Measurements from ENCODE around the gene EHMT1.
"Not testable (repeated sequence)": the region's sequence is repeated elsewhere in the genome, so short reads cannot be mapped to it uniquely, and the experiment has no call there.

EHMT1 gene

DNA sequence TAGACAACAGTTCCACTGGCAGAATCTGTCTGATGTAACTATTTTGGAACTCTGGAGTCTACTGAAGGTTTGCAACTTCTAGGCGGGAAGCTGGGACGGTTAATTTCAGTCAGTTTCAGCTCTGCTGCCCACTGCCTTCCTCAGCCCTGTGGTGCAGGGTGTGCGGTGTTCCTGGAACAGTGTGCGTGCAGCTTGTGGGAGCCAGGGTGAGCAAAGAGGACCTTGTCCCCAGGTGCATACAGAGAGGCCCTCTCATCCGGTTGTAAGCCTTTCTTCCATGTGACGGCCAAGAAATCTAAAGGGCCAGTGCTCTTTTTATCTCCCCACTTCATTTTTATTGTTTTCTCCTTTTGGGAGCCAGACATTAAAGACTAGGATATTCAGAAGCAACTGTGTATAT is 114.6 kb downstream of the EHMT1 start:
- Histone ChIP-seq H3K4me1 (ENCODE audit: control insufficient read depth, insufficient read depth, low read length, poor library complexity, severe bottlenecking) (no peaks in the 10 kb centered on the region), H3K4me3 (ENCODE audit: insufficient read depth, low read depth, low read length, poor library complexity, severe bottlenecking) (no peak overlapping the region), H3K36me3 (ENCODE audit: control insufficient read depth, insufficient read depth, low read length) (peaks cover 42% of the 10 kb centered on the region), H3K9me3 (ENCODE audit: control insufficient read depth, low read length) (no peaks in the 10 kb centered on the region), H3K27ac (ENCODE audit: insufficient read depth, low read length, poor library complexity, severe bottlenecking) (no peak overlapping the region), H3K27me3 (replicated peaks; ENCODE audit: control insufficient read depth, insufficient read depth, low read length, poor library complexity, severe bottlenecking) (no peaks in the 10 kb centered on the region)
- no peak for DNase-seq

- Histone ChIP-seq H3K36me3 (ENCODE audit: control insufficient read depth, insufficient read depth, low read length) (peaks cover 35% of the 10 kb centered on the region), H3K4me1 (ENCODE audit: control insufficient read depth, insufficient read depth, low read length, poor library complexity, severe bottlenecking) (no peaks in the 10 kb centered on the region), H3K9me3 (ENCODE audit: control insufficient read depth, low read length) (no peaks in the 10 kb centered on the region), H3K4me3 (ENCODE audit: insufficient read depth, low read depth, low read length, poor library complexity, severe bottlenecking) (no peak overlapping the region), H3K27ac (ENCODE audit: insufficient read depth, low read length, poor library complexity, severe bottlenecking) (no peak overlapping the region), H3K27me3 (replicated peaks; ENCODE audit: control insufficient read depth, insufficient read depth, low read length, poor library complexity, severe bottlenecking) (no peaks in the 10 kb centered on the region)
- DNase-seq: no peak
These were observed 115.4 kb downstream of the EHMT1 start for GRCh38 chr9:137734181-137734580.

GRCh38 chr9:137738182-137738696 is 119.4 kb downstream of the EHMT1 start:
- not testable (repeated sequence) for DNase-seq; H3K4me1 ChIP-seq (ENCODE audit: control insufficient read depth, insufficient read depth, low read length, poor library complexity, severe bottlenecking); H3K27me3 ChIP-seq (replicated peaks; ENCODE audit: control insufficient read depth, insufficient read depth, low read length, poor library complexity, severe bottlenecking); H3K4me3 ChIP-seq (ENCODE audit: insufficient read depth, low read depth, low read length, poor library complexity, severe bottlenecking); H3K27ac ChIP-seq (ENCODE audit: insufficient read depth, low read length, poor library complexity, severe bottlenecking); H3K9me3 ChIP-seq (ENCODE audit: control insufficient read depth, low read length)
- peaks cover 14% of the 10 kb centered on the region for H3K36me3 ChIP-seq (ENCODE audit: control insufficient read depth, insufficient read depth, low read length)

GRCh38 chr9:137738703-137739102 is 119.9 kb downstream of the EHMT1 start:
- H3K4me3 ChIP-seq (ENCODE audit: insufficient read depth, low read depth, low read length, poor library complexity, severe bottlenecking): no peak overlapping the region
- no peak overlapping the region for H3K27ac ChIP-seq (ENCODE audit: insufficient read depth, low read length, poor library complexity, severe bottlenecking)
- H3K36me3 ChIP-seq (ENCODE audit: control insufficient read depth, insufficient read depth, low read length): peaks cover 13% of the 10 kb centered on the region
- no peak for DNase-seq
- no peaks in the 10 kb centered on the region for H3K9me3 ChIP-seq (ENCODE audit: control insufficient read depth, low read length)
- no peaks in the 10 kb centered on the region for H3K4me1 ChIP-seq (ENCODE audit: control insufficient read depth, insufficient read depth, low read length, poor library complexity, severe bottlenecking)
- no peaks in the 10 kb centered on the region for H3K27me3 ChIP-seq (replicated peaks; ENCODE audit: control insufficient read depth, insufficient read depth, low read length, poor library complexity, severe bottlenecking)

- no peaks in the 10 kb centered on the region for H3K27me3 ChIP-seq (replicated peaks; ENCODE audit: control insufficient read depth, insufficient read depth, low read length, poor library complexity, severe bottlenecking)
- H3K36me3 ChIP-seq (ENCODE audit: control insufficient read depth, insufficient read depth, low read length): peaks cover 20% of the 10 kb centered on the region
- H3K9me3 ChIP-seq (ENCODE audit: control insufficient read depth, low read length): no peaks in the 10 kb centered on the region
- no peak overlapping the region for H3K4me3 ChIP-seq (ENCODE audit: insufficient read depth, low read depth, low read length, poor library complexity, severe bottlenecking)
- DNase-seq: no peak
- H3K4me1 ChIP-seq (ENCODE audit: control insufficient read depth, insufficient read depth, low read length, poor library complexity, severe bottlenecking): no peaks in the 10 kb centered on the region
- H3K27ac ChIP-seq (ENCODE audit: insufficient read depth, low read length, poor library complexity, severe bottlenecking): no peak overlapping the region
These were observed 120.8 kb downstream of the EHMT1 start for GRCh38 chr9:137739371-137740309.

DNA sequence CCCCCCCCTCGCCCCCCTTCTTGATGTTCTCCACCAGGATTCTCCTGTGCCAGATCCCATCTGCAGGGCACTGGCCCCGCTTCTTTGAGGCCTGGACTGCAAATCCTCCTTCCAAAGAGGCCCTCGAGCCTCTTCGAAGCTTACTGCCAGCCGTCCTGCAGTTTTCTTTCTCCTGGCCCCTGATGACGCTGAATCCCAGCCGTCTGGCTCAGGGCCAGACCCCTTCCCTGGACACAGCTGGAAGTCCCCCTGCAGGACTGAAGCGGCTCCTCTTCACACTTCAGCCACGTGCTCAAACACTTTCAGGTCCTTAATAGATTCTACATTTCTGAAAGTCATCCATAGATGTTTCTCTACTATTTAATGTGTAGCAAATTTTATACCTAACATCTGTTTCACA is 121.5 kb downstream of the EHMT1 start:
- no peaks in the 10 kb centered on the region for H3K9me3 ChIP-seq (ENCODE audit: control insufficient read depth, low read length)
- H3K27me3 ChIP-seq (replicated peaks; ENCODE audit: control insufficient read depth, insufficient read depth, low read length, poor library complexity, severe bottlenecking): no peaks in the 10 kb centered on the region
- H3K27ac ChIP-seq (ENCODE audit: insufficient read depth, low read length, poor library complexity, severe bottlenecking): no peak overlapping the region
- no peak for DNase-seq
- H3K4me1 ChIP-seq (ENCODE audit: control insufficient read depth, insufficient read depth, low read length, poor library complexity, severe bottlenecking): no peaks in the 10 kb centered on the region
- peaks cover 24% of the 10 kb centered on the region for H3K36me3 ChIP-seq (ENCODE audit: control insufficient read depth, insufficient read depth, low read length)
- no peak overlapping the region for H3K4me3 ChIP-seq (ENCODE audit: insufficient read depth, low read depth, low read length, poor library complexity, severe bottlenecking)

- H3K36me3 ChIP-seq (ENCODE audit: control insufficient read depth, insufficient read depth, low read length): peaks cover 24% of the 10 kb centered on the region
These were observed 122.5 kb downstream of the EHMT1 start for GRCh38 chr9:137741330-137741729.

GRCh38 chr9:137742698-137743097 is 123.9 kb downstream of the EHMT1 start:
- Histone ChIP-seq H3K27ac (ENCODE audit: insufficient read depth, low read length, poor library complexity, severe bottlenecking) (no peak overlapping the region), H3K36me3 (ENCODE audit: control insufficient read depth, insufficient read depth, low read length) (peaks cover 30% of the 10 kb centered on the region), H3K9me3 (ENCODE audit: control insufficient read depth, low read length) (no peaks in the 10 kb centered on the region), H3K4me3 (ENCODE audit: insufficient read depth, low read depth, low read length, poor library complexity, severe bottlenecking) (no peak overlapping the region), H3K4me1 (ENCODE audit: control insufficient read depth, insufficient read depth, low read length, poor library complexity, severe bottlenecking) (peaks cover 4% of the 10 kb centered on the region), H3K27me3 (replicated peaks; ENCODE audit: control insufficient read depth, insufficient read depth, low read length, poor library complexity, severe bottlenecking) (no peaks in the 10 kb centered on the region)
- DNase-seq: no peak

More at GRCh38 chr9:137741330-137741729, 122.5 kb downstream of the EHMT1 start:
- no peaks in the 10 kb centered on the region for H3K9me3 ChIP-seq (ENCODE audit: control insufficient read depth, low read length)
- no peaks in the 10 kb centered on the region for H3K27me3 ChIP-seq (replicated peaks; ENCODE audit: control insufficient read depth, insufficient read depth, low read length, poor library complexity, severe bottlenecking)
- DNase-seq: no peak
- no peak overlapping the region for H3K27ac ChIP-seq (ENCODE audit: insufficient read depth, low read length, poor library complexity, severe bottlenecking)
- no peak overlapping the region for H3K4me3 ChIP-seq (ENCODE audit: insufficient read depth, low read depth, low read length, poor library complexity, severe bottlenecking)
- peaks cover 4% of the 10 kb centered on the region for H3K4me1 ChIP-seq (ENCODE audit: control insufficient read depth, insufficient read depth, low read length, poor library complexity, severe bottlenecking)

DNA sequence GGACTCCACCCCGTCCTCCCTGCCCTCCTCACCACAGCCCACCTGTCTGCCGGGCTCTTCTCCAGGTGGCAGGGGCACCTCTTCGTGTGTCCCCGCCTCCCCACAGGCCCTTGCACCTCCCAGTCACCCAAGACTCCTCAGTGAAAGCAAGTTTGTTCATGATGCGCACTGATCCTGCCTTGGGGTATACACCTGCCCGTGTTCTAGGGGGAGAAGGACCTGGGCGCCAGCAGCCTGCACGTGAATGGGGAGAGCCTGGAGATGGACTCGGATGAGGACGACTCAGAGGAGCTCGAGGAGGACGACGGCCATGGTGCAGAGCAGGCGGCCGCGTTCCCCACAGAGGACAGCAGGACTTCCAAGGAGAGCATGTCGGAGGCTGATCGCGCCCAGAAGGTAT is 124.9 kb downstream of the EHMT1 start:
- Histone ChIP-seq H3K4me3 (ENCODE audit: insufficient read depth, low read depth, low read length, poor library complexity, severe bottlenecking) (no peak overlapping the region), H3K36me3 (ENCODE audit: control insufficient read depth, insufficient read depth, low read length) (peaks cover 32% of the 10 kb centered on the region), H3K4me1 (ENCODE audit: control insufficient read depth, insufficient read depth, low read length, poor library complexity, severe bottlenecking) (peaks cover 4% of the 10 kb centered on the region), H3K27me3 (replicated peaks; ENCODE audit: control insufficient read depth, insufficient read depth, low read length, poor library complexity, severe bottlenecking) (no peaks in the 10 kb centered on the region), H3K27ac (ENCODE audit: insufficient read depth, low read length, poor library complexity, severe bottlenecking) (no peak overlapping the region), H3K9me3 (ENCODE audit: control insufficient read depth, low read length) (no peaks in the 10 kb centered on the region)
- DNase-seq: no peak

DNA sequence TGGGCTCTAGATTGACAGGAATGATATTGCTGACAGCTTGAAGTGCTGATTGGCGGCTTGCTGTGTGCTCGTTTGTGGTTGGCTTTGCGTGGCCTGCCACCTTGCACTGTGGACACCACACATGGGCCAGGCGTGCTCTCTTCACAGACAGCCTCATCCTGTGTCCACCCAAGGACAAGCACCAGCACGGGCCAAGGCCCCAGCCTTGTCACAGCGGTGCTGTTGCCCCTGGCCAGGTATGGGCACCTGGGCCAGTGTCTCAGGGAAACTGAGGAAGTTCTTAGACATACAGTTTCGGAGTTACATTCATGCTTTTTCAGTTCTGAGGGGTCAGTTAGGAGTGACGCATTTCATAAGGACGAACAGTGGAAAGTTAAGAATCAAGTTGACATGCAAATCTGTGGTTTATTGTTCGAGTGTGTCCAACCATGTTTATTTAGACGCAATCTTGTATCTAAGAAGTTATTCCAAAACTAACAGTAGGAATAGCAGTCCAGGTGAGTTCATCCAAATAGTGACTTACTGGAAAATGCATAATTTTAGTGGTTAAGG is 125.9 kb downstream of the EHMT1 start:
- no peak overlapping the region for H3K27ac ChIP-seq (ENCODE audit: insufficient read depth, low read length, poor library complexity, severe bottlenecking)
- DNase-seq: no peak
- H3K4me1 ChIP-seq (ENCODE audit: control insufficient read depth, insufficient read depth, low read length, poor library complexity, severe bottlenecking): peaks cover 4% of the 10 kb centered on the region
- H3K9me3 ChIP-seq (ENCODE audit: control insufficient read depth, low read length): no peaks in the 10 kb centered on the region
- H3K27me3 ChIP-seq (replicated peaks; ENCODE audit: control insufficient read depth, insufficient read depth, low read length, poor library complexity, severe bottlenecking): no peaks in the 10 kb centered on the region
- no peak overlapping the region for H3K4me3 ChIP-seq (ENCODE audit: insufficient read depth, low read depth, low read length, poor library complexity, severe bottlenecking)
- peaks cover 36% of the 10 kb centered on the region for H3K36me3 ChIP-seq (ENCODE audit: control insufficient read depth, insufficient read depth, low read length)

Data from effector memory CD4-positive, alpha-beta T cell (primary cell).